Adipose tissue (tissue), 3 donors: ENCODE results near the gene ANGPTL2. TPM values are rescaled to one million over a fixed set of nuclear protein-coding genes. Genes with fewer than 3 reads are reported as not detected.
"Not testable (repeated sequence)": the region's sequence is repeated elsewhere in the genome, so short reads cannot be mapped to it uniquely, and the experiment has no call there.

ENCODE experiments used
- H3K27ac ChIP-seq: one replicate; pipeline ENCODE4 v1.5.1; 2013; ENCODE audit warnings: low read depth, low read length
- WGBS, 3 donors: extraction: QIAGEN DNeasy Blood & Tissue Kit; methylation state at CpG; one replicate each; pipeline ENCODE4 v1.1.7; 2013; 5-methylcytosine and 5-hydroxymethylcytosine counted together
- polyA plus RNA-seq, 3 donors: library from polyadenylated mRNA; stranded (reverse); fragments of 200-250 nt; gene quantifications; one replicate each; pipeline ENCODE4 v1.2.3, GENCODE V29; 2013
- donor health status: healthy with polysubstance abuse.
- donor health status: Bipolar disorder and iron deficiency.
- donor health status: healthy.

Gene ANGPTL2
- polyA plus RNA-seq, 3 donors, result 4.2 to 96.1 (median 35.8) TPM

GRCh38 chr9:127159325-127159801 is 36.9 kb upstream of the ANGPTL2 start:
- H3K27ac ChIP-seq, result no peak overlapping the region
- 67 to 81% (median 69%) methylated on average over 5 of the region's 5 CpGs for WGBS, 3 donors

GRCh38 chr9:127158786-127159324 is 36.4 kb upstream of the ANGPTL2 start:
- H3K27ac ChIP-seq, result no peak overlapping the region

DNA sequence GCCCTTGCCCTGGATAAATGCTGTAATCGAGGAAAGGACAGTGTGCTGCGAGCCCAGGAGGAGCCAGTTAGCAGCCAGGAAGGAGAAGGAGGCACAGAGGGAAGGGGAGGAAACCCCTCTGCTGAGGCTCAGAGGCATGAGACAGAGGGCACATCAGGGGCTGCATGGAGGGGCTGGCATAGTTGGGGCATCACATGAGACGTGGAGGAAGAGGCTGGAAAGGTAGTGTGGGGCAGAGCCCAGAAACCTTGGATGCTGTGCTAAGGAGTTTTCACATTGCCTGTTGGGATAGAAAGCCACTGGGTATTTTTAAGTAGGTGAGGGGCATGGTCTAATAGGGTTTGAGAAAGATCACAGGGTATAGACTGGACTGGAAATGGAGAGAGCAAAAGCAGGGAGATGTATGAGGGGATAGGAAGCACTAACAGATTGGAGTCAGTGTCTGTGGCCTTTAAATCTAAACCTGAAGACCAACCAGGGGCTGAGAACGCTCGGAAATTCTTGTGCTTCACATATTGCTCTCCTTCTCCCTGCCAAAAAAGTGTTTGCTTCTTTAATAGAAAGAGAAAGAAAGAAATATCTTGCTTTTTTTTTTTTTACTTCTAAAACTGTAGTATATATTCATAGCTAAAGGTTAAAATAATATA is 33.0 kb upstream of the ANGPTL2 start:
- 74 to 87% (median 87%) methylated on average over 5 of the region's 5 CpGs for WGBS, 3 donors
- no peak overlapping the region for H3K27ac ChIP-seq

More at GRCh38 chr9:127158786-127159324, 36.4 kb upstream of the ANGPTL2 start:
- 77 to 86% (median 85%) methylated on average over 4 of the region's 4 CpGs for WGBS, 3 donors

DNA sequence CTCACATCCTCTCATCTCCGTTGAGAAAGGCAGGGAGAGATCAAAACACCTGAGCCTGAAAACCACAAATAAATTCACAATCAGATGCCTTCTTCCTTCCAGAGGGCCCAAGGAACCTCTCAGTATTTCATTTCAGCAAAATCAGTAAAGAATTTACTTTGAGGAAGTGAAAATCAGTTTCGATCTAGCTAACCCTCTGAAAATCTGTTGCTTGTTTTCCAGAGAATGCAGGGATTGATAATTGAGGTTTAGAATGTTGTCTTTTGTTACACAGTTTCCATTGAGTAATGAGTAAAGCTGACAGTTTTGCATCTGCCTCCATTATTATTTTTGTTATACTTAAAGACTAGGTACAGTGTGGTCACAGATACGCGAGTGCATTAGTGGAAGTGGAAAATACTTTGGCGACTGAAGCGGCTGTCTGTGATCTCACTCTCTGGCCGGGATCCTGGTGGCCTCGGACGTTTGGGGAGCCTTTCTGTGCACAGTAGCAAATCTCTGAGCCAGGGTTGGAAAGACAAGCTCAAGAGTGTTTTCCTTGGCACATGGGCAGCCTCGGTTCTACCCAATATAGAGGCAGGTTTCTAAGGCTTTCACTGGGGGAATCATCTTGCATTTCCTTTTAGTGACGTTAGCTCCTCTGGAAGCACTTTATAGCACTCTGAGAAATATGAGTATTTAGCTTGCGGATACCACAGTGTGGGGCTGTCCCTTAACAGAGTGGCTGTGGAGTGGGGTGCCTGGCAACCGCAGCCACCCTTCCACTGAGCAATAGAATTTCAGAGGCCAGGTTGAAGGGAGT is 32.2 kb upstream of the ANGPTL2 start:
- no peak overlapping the region for H3K27ac ChIP-seq
- 33 to 78% (median 42%) methylated on average over 13 of the region's 13 CpGs for WGBS, 3 donors

- WGBS, 3 donors, result 90 to 95% (median 90%) methylated on average over 5 of the region's 5 CpGs
- H3K27ac ChIP-seq, result no peak overlapping the region
Observed at GRCh38 chr9:127154003-127154389, 31.6 kb upstream of the ANGPTL2 start.

GRCh38 chr9:127153501-127153900 is 31.1 kb upstream of the ANGPTL2 start:
- no peak overlapping the region for H3K27ac ChIP-seq
- 81 to 97% (median 85%) methylated on average over 4 of the region's 4 CpGs for WGBS, 3 donors

DNA sequence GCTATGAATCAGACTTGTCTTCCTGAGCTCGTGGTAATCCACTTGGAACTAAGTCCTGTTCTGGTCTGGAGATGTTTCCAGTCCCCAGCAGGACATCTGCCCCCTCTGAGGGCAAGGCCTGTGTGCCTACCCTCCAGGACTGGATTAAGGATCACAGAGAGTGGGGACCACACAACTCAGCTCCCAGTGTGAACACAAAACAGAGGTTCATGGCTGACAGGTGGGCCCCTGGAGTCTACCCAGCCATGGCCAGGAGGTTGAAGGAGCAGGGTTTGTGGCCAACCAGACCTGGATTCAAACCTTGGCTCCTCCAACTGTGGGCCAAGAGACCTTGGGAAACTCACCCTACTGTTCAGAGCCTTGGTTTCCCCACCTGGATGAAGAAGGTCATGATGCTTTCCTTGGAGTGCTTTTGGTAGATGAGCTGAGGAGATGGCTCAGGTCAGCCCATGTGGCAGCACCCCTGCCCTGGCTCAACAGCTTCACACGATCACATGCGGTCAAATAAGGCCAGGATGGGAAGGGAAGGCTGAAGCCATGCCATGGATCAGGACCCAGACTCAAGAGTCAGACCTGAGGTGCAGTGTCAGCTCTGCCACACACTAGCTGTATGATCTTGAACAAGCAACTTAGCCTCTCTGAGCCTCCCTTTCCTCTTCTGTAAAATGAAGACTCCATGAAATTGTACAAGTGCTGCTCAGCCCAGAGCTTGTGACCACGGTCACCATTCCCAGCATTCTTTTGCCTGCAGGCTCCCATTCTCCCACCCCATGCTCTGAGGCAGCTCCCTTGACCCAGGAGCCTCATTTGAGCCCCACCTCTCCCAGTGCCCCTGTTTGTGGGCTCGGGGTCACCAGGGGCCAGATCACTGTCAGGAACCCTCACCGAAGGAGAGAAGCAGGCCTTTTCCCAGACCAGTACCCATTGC is 27.3 kb upstream of the ANGPTL2 start:
- no peak overlapping the region for H3K27ac ChIP-seq
- WGBS, 3 donors, result 86 to 95% (median 94%) methylated on average over 6 of the region's 6 CpGs

DNA sequence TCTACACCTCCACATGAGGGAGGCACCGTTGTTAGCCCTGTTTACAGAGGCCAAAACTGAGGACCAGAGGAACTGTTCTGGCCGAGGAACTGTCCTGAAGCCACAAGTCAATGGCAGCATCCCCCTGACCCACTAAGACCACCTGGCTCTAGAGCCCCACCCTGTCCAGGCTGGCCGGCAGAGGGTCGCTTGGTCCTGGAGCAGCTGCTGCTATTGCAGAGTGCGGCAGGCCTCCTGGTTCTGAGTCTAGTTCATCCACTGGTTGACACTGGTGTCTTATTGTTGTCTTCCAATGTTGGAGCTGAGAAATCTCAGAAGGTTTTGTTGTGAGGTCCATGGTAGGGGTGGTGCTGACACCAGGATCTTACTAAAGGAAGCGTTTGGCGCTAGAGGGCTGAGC is 26.6 kb upstream of the ANGPTL2 start:
- 97 to 98% (median 98%) methylated on average over 7 of the region's 7 CpGs for WGBS, 3 donors

GRCh38 chr9:127148014-127148413 is 25.6 kb upstream of the ANGPTL2 start:
- WGBS, 3 donors, result 82 to 97% (median 93%) methylated on average over 5 of the region's 5 CpGs
- no peak overlapping the region for H3K27ac ChIP-seq

More for the DNA sequence above, 26.6 kb upstream of the ANGPTL2 start:
- no peak overlapping the region for H3K27ac ChIP-seq

DNA sequence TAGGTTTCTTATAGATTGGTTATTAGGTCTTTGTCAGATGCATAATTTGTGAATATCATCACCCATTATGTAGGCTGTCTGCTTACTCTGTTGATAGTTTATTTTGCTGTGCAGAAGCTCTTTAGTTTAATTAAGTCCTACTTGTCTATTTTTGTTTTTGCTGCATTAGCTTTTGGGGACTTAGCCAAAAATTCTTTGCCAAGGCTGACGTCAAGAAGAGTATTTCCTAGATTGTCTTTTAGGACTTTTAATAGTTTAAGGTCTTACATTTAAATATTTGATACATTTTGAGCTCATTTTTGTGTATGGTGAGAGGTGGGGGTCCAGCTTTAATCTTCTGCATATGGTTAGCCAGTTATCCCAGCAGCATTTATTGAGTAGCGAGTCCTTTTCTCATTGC is 24.8 kb upstream of the ANGPTL2 start:
- 69 to 84% (median 76%) methylated on average over 2 of the region's 2 CpGs for WGBS, 3 donors
- H3K27ac ChIP-seq, result no peak overlapping the region

DNA sequence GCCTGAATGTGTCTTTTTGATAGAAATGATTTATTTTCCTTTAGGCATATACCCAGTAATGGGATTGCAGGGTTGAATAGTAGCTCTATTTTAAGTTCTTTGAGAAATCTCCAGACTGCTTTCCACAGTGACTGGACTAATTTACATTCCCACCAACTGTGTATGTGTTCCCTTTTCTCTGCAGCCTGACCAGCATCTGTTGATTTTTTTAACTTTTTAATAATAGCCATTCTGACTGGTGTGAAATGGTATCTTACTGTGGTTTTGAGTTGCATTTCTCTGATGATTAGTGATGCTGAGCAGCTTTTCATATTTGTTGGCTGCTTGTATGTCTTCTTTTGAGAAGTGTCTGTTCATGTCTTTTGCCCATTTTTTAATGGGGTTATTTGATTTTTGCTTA is 24.4 kb upstream of the ANGPTL2 start:
- H3K27ac ChIP-seq, result not testable (repeated sequence)

DNA sequence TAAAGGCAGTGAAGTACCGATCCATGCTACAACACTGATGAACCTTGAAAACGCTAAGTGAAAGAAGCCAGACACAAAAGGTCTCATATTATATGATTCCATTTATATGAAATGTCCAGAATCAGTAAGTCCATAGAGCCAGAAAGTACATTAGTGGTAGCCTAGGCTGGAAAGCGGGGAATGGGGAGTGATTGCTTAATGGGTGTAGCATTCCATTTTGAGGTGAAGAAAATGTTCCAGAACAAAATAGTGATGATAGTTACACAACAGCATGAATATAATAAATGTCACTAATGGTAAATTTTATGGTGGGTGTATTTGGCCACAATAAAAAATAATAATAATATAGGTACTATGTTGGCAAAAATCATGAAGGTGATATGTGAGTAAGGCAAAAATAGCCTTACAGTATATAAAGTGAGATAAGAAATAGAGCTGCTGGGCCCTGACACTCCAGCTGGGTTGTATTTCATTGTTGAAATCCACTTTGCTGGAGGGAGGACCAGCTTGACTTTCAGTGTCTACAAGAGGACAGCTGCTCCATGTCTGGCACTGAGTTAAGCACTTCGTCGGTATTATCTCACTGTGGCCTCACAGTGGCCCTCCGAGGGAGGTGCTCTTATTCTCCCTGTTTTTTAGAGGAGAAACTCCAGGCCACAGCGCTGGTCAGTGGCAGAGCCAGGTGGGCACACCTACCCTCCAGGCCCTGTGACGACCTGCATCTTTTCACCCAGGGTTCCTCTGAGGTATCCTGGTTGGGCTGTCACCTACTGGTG is 22.4 kb upstream of the ANGPTL2 start:
- WGBS, 3 donors, result 71 to 94% (median 77%) methylated on average over 8 of the region's 8 CpGs
- H3K27ac ChIP-seq, result no peak overlapping the region

DNA sequence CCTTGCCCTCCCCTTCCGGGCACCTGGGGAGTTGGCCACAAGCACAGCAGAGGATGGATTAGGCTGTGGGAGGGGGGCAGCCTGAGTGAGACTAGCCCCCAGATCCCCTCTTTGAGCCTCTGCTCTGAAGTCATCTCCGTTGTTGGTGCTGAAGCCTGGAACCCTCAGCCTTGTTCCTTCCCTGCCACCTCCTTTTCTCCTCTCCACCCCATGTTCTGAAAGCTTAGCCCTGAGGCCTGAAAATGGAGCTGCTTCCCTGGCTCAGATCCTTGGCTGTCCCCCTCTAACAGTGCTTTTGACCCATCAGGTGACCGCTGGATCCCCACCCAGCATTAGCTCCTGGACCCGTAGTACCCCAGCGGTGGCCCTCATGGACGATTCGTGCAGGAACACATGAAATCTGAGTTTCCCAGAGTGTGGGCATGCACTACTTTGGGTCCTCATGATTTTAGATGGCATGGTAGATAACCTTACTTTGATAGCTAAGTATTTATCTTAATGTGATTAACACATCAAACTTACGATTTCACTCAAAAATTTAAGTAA is 21.6 kb upstream of the ANGPTL2 start:
- no peak overlapping the region for H3K27ac ChIP-seq
- WGBS, 3 donors, result 95 to 97% (median 96%) methylated on average over 8 of the region's 8 CpGs

DNA sequence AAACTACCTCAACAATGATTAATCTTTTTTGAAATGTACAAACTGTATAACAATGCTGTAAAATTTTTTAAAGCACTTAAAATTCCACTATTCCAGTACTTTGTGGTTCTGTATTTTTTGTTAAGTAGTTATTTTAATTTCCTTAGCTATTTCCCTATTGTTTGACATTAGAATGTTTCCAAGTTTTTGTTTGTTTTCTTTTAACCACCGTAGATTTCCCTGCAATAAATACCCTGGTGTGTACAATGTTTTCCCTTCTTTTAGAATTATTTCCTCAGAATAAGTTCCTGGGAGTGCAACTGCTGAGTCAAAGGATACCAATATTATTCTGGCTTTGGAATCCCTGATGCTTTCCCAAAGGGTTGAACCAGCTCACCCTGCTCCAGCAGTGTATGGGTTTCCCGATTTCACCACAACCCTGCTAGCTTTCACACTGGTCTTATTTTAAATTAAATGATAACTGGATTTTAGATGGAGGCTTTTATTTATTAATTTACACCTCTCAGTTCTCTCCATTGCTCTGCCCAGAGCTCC is 20.6 kb upstream of the ANGPTL2 start:
- WGBS, 3 donors, result 50 to 77% (median 65%) methylated on average over 2 of the region's 2 CpGs
- no peak overlapping the region for H3K27ac ChIP-seq

GRCh38 chr9:127142291-127142690 is 19.9 kb upstream of the ANGPTL2 start:
- WGBS, 3 donors, result 94 to 100% (median 100%) methylated on average over 3 of the region's 3 CpGs
- H3K27ac ChIP-seq, result no peak overlapping the region

GRCh38 chr9:127140842-127141675 is 18.6 kb upstream of the ANGPTL2 start:
- H3K27ac ChIP-seq, result no peak overlapping the region
- WGBS, 3 donors, result 74 to 83% (median 74%) methylated on average over 9 of the region's 9 CpGs
